Ovary (tissue), 3 donors: Measurements from ENCODE around the gene RNF2.

Experiments used
- EP300 ChIP-seq: sonication (generic); formaldehyde crosslinking; IDR thresholded peaks from one replicate; pipeline ENCODE4 v1.6.1; 2017; ENCODE audit warnings: antibody characterized with exemption
- POLR2A ChIP-seq: fragments of 450-650 bp; IDR thresholded peaks from one replicate; pipeline ENCODE4 v1.6.1; 2017; ENCODE audit warnings: antibody characterized with exemption, mild to moderate bottlenecking, moderate library complexity
- TF ChIP-seq, protein P1 (sequence below), 3 donors: fragments of 450-650 bp in 2 of 3; fragments of 200-600 bp in 1 of 3; IDR thresholded peaks; one replicate each; pipeline versions ENCODE4 v1.5.1 to v1.8.0; 2016 to 2022; ENCODE audit warnings: antibody characterized with exemption in 3 of 3, mild to moderate bottlenecking in 1 of 3
- donor health status: DM: no; HTN: no; CAD: no.

DNA sequence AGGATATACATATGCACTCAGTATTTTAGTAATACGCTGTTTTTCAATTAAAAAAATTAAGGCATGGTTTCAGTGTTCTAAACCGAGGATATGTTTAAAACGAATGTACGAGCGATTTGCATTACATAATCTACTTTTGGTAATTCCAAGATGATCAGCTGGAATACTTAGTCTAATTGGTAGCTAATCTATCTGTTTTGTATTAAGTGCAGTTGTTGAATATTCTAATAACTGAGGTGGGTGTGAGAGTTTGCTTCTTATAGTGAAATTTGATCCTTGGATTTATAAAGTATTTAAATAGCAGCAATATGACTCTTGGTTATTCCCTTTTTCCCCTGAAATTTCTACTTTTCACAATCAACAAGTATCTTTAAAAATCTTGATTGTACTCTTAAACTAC is 1.3 kb downstream of the RNF2 start:
- TF ChIP-seq POLR2A (no peak), EP300 (no peak)
- TF ChIP-seq, protein P1, sequence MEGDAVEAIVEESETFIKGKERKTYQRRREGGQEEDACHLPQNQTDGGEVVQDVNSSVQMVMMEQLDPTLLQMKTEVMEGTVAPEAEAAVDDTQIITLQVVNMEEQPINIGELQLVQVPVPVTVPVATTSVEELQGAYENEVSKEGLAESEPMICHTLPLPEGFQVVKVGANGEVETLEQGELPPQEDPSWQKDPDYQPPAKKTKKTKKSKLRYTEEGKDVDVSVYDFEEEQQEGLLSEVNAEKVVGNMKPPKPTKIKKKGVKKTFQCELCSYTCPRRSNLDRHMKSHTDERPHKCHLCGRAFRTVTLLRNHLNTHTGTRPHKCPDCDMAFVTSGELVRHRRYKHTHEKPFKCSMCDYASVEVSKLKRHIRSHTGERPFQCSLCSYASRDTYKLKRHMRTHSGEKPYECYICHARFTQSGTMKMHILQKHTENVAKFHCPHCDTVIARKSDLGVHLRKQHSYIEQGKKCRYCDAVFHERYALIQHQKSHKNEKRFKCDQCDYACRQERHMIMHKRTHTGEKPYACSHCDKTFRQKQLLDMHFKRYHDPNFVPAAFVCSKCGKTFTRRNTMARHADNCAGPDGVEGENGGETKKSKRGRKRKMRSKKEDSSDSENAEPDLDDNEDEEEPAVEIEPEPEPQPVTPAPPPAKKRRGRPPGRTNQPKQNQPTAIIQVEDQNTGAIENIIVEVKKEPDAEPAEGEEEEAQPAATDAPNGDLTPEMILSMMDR (IDR thresholded peaks at IDR 0.05) = no peak
